GM19351 (cell line): ENCODE data around the gene DENND1B.

Source experiments
- ATAC-seq: cut with Tn5 transposase; IDR thresholded peaks from one replicate; pipeline ENCODE4 v1.9.1; 2021; ENCODE audit warnings: mild to moderate bottlenecking, moderate library complexity; ENCODE audit not compliant: unreplicated experiment

The DENND1B gene

DNA sequence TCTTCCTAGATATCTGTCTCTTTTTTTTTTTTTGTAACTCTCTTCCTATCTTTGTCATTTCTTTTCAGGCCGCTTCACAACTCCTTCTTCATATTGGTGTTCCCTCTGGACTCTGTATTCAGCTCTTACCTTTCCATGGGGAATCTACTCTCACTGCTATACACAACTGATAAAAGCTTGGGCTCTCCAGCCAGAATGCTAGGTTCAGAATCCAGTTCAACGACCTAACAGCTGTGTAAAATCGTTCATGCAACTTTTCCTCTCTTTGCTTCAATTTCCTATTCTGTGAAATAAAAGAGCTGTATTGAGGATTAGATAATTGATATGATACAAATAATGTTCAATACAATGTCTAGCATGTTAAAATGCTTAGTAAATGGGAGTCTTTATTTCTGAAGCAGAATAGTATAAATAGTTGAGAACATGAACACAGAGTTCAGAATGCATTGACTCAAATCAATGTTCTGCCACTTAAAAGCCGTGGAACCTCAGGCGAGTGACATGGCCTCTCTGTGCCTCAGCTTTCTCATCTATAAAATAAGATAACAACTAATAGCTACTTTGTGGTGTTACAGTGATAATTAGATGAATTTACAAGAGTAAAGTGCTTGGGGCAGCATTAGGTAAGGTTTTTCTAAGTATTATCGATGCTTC lies 88.5 kb downstream of the DENND1B start:
- ATAC-seq, result no peak

DNA sequence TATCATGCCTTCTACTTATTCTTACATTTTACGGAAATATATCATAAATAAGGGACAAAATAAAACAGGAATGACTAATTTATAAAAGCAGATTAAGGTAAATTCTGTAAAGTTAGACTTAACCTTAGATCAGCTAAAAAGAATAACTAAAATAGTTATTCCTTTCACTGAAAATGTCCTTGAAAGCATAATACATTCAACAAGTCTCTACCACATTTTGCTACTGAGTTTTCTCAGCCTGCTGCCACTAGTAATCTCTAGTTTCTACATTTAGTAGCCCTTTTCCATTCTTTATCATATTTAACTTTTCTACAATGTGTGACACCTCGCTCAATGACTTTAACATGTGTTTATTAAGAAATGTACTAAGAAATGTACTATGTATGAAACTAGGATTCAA lies 89.0 kb downstream of the DENND1B start:
- no peak for ATAC-seq

DNA sequence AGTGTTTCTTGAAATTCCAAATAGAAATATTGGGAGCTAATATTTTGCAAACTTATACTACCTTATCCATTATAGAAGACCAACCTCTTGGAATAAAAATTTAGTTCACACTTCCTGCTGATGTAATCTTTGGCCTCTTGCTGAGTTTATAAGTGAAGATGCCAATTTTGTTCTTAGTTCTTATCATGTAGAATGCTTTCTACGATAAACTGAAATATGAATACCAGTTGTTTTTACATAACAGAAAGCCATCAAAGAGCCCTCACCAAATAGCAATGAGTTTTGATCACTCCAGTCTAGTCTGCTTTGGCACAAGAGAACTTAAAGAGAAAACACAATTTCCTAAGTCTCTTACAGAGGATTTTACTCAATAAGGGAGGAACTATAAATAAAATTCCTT lies 89.5 kb downstream of the DENND1B start:
- ATAC-seq, result no peak

DNA sequence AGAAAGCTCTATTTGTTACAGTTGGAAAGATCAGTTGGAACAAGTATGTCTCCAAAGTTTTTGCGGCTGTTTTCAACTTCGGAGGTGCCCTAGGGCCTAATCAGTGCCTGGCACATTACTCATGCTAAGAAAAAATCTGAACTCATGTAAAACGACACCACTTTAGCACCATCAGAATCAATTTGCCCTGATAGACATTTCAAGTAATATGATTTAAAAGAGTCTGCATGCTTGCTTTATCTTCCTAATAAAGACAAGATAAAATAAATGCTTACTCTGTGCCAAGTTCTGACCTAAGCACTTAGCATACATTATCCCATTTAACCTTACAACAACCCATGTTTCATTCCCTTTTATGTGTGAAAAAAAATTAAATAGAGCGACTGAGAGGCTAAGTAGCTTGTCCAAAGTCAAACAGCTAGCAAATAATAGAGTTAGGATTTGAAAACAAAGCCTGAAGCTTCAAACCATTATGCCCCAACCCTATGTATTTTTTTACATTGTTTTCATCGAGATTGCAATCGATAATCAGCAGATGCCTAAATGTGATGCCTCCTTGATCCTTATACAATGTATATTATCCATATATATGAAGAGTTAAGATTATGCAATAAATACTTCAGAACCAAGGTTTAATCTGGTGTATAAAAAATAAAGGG lies 91.3 kb downstream of the DENND1B start:
- ATAC-seq, result no peak

DNA sequence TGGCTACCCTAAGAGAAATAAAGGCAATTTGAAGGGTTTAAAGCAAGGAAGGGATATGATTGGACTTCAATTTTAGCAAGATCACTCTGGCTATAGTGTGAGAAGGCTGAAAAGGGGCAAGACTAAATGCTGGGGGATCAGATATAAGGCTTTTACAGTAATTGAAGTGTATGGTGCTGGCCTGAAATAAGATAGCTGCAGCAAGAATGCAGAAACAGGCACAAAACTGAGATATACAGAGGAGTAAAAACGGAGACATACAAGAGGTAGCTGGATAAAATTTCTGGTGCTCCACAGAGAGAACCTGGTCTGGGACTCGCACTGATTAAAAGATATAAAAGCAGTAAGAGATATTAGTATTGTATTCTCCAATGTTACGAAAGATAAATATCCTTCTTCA lies 92.0 kb downstream of the DENND1B start:
- no peak for ATAC-seq

DNA sequence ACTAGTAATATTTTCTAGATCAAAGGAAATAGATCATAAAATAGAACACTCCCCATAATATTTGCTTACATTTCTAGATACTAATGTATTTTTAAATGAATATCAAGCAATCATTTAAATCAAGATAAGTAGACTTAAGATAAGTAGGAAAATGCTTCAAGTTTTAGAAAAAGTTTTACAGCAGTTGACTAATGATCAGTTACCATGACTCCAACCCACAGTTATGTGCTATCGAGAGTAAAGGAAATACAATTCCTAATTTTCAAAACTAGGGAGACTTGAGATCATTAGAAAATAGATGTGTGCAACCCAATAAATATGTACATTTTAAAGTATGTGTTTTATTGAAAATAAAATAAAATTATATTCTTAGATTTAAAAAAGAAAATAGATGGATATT lies 95.0 kb downstream of the DENND1B start:
- no peak for ATAC-seq

DNA sequence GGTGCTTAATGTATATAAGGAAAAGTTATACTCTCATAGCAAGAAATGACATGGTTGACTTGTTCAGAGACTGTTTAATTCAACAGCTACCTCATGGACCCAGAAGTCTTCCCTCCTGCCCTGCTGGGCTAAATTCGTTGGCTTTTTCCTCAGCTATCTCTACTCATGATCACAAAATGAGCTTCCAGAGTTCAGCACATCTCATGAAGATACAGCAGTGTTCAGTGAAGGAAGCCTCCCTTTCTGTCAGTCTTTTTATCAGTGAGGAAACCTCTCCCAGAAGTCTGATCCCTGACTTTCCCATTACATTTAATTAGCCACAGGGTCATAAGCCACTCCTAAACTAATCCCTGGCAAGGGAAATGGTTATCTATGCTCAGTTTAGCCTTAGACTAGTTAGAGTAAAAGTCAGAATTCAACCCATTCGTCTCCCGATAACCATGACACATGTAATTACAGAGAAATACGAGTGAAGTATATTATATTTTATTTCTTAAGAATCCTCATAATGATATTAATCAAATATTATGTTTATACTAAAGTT lies 97.5 kb downstream of the DENND1B start:
- ATAC-seq, result no peak

DNA sequence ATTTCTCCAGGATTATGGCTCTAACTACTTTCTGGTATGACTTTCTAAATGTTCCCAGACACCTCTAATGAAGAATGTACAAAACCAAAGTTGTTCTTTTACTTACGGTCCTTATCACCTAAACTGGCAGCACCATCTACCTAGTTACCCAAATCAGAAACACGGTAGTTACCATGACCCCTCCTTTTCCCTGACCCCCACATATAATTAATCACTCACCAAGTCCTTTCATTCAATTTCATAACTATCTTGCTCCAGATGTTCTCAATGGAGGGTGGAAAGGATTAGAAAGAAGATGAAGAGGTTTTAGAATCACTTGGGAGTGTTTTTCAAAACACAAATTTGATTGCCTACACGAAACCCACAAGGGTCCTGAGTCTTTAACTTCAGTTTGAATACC lies 98.0 kb downstream of the DENND1B start:
- no peak for ATAC-seq

DNA sequence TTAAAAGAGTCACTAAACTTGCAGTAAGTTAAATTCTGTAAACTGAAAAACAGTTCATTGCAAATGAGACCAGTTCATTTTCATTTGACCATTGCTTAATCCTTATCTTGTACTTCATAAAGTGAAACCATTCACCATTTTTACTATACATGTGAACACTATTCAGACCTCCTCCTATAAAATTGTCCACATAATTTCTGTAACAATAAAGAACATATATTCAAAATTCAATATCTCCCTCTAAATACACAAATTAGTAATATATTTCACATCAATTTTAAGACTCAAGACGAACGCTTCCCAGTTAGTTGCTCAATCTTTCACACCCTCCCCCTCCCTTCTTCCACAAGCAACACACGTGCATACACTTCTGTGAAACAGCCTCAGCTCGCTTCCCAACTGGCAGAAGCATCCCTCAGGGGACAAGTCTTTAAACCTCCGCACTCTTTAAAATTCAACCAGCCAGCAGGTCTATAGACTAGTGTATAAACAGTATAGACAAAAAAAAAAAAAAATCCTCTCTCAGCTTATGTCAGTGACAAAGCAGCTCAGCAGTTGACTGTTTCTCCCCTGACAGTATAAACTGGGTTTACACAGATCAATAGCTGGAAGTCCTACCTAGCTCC lies 99.6 kb downstream of the DENND1B start:
- no peak for ATAC-seq

DNA sequence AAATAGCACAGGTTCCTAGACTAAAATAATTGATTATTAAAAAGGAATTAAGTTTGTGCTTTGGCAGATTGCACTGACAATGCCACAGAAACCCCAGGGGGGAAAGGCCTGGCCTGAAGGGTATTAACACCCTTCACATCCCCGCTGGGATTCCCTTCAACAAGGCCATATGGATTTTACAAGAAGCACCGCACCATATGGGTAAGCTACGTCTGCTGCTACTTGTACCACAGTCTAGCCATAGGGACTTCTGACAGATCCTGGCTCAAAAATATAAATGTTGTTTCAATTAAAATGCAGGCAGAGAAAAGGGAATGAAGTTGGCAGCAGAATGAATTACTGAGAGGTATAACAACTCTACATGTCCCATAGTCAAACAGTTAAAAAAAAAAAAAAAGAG lies 101.0 kb downstream of the DENND1B start:
- ATAC-seq, result no peak

DNA sequence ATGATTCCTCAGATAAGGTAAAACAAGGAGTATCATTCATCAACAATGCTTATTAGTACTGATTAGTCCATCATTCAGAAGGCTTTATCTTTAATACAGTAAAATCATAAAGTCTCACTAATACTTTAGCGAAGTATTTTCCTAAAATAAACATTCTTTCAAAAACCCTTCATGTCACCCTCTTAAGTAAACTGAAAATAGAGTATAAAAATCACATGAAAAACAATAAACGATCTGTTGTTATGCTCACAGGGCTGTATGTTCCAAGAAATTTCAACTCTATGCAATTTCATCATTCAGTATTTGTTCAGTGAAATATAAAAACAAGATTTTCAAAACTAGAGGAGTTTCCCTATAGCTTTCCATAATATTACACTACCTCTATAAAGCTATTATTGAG lies 102.0 kb downstream of the DENND1B start:
- no peak for ATAC-seq

DNA sequence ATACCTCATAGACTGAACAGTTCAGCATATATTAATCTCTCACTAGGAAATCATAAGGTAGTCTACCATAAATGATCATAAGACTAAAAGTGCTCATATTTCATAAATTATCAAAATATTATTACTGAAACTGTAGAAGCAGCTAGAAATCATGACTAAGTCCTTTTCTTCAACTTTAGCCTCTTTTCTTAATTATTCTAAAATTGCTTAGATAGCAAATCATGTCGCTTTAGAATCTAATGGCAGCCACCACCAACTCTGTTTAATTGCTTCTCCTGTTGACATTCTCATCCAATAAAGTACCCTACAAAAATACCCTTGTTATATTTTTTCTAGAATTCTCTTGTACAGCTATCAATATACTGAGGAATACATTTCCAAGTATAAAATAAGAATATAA lies 102.9 kb downstream of the DENND1B start:
- no peak for ATAC-seq

DNA sequence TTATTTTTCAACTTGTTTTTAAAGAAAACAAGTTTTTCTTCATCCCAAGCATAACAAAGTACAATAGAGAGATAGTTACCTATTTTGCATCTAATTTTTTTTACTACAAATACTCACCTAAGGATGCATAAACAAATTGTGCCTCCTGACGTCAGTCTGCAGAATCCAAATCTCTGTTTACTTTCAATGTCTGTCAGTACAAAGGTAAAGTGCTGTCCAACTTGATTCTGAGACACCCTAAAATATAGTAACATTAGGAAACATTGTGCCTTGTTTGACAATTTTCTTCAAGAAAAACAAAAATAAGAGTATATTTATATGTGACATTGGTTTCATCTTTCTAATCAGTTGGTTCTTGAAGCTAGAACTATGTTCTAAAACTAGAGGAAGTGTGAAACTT lies 103.4 kb downstream of the DENND1B start:
- ATAC-seq, result no peak

DNA sequence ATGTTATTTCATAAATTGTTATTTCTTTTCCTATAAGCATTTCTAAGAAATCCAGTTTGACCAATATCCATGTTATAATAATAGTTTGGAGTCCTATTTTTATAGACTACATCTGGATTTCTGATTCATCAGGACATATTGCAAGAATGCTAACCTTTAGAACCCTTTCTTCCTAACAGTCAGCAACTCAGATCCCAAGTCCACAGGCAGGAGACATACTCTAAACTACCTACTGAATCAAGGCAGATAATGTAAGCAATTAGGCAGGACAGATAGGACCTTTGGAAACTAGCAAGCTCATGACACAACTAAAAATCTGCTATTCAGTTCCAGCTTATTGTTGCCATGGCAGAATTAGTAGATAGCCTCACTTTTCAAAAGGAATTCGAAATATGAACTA lies 104.1 kb downstream of the DENND1B start:
- ATAC-seq, result no peak

DNA sequence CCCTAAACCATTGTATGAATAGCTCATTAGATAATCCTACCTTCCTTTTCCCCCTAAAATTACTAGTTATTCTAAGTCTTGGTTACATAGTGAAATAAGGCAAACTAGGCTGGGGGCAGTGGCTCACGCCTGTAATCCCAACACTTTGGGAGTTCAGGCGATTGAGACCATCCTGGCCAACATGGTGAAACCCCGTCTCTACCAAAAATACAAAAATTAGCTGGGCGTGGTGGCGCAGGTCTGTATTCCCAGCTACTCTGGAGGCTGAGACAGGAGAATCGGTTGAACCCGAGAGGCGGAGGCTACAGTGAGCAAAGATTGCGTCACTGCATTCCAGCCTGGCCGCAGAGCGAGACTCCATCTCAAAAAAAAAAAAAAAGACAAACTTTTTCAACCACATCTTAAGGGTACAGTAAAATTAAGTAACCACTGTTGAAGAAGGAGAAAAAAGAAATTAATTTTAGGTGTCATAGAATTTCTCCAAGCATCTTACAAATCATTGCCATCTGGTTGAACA lies 108.5 kb downstream of the DENND1B start:
- ATAC-seq, result no peak

DNA sequence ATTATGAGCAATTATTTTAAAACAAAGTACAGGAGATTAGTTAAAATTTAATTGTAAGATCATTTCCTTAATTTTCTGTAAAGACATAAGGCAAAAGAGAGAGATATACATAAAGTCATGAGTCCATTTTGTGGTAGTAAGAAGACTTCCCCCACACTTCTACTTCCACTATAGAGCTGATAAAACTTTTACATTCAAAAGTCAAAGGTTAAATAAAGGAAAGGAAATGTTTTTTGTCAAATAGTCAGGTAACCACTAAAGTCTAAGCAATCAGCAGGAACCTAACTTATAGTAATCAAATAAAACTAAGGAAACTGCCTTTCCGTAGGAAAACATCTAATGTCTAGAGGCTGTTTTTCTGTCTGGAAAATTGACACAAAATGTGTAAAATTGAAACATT lies 110.9 kb downstream of the DENND1B start:
- ATAC-seq, result no peak

DNA sequence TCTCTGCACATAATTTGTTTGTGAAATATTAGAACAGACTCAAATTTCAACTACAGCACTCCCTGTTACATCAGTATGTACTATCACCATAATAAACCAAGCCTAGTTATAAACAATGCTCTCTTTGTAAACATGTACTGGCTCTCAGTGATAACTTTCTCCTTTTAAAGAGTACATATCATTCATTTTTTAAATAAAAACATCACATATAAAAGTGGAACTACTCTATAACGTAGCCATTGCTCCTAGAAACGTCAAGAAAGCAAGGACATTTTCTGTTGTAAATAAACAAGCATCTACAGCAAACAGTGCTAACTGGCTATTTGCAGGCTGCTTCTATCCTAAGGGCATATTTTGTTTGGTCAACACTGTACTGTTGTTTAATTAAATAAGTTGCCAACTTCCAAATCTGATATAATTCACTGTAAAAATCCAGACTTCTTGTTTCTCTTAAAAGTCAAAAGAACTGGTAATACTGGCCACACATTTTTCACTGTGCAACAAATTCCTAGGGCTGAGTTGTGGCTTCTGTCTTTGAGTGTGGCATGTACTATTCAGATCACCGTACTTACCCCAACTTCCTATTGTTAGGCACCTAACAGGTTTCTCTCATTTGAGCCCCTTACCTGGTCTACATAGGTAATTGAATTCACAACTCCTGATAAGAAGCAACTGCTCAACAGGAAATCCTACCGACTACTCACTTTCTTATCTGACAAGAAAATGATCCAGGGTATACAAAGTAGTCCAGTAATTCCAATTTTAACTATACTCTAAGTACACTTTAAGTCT lies 111.9 kb downstream of the DENND1B start:
- no peak for ATAC-seq

DNA sequence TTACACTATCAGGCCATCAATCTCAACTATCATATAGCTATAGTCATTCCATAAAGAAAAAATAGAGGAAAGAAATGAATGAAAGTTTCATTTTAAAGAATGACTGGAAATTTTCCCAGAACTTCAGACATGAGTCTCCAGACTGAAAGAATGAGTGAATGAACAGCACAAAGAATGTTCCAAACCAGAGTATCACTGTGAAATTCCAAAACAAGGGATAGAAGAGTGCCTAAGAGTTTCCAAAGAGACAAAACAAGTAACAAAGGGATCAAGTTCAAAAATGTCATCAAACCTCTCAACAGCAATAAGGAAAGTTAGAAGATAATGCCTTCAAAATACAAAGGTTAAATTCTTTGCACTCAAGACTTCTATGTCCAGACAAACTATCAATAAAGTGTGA lies 114.9 kb downstream of the DENND1B start:
- no peak for ATAC-seq

DNA sequence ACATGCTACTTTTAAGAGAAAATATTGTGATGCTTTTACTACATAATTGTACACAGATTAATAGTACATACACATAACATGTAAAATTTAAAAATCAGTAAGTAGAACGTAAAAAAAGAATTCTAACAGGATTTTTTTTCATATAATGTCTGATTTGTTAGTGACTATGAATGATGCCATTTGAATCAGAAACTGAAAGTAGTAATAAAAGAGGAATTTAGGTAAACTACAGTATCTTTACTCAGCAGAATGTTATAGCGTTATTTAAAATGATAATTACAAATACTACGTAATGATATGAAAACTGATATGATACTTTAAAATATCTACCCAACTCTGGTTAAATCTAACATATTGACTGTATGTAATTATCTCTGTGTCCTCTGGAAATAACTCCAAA lies 116.1 kb downstream of the DENND1B start:
- peak; percentile 75 for ATAC-seq

DNA sequence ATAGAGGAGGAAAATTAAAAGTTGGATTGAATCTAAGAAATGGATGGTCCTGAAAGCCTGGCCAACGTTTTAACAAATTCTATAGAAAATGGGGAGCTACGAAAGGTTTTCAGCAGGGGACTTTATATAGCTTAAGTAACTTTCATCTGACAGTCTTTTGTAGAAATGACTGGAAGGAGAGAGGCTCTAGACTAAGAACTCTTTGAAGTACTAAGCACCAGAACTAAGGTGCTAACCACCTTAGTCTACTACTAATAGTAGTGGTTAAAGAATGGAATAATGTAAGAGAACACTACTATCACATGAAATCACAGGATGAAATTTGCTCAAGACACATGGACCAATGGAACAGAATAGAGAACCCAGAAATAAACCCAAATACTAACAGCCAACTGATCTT lies 126.1 kb downstream of the DENND1B start:
- no peak for ATAC-seq

DNA sequence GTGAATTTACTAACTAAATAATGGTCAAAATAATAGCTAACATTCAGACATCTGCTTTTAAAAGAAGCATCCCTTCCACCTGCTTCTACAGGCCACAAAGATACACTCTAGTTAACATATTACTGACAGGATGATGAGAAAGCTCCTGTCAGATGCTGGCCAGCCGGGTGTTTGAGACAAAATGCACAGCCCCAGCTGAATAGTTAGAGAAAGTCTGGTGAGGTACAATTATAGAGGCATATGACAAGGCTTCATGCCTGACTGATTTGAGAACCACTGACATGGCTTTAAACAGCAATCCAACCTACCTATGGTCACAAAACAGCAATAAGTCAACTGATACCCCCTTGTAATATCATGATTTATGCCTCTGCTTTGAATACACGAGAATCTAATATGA lies 137.0 kb downstream of the DENND1B start:
- no peak for ATAC-seq
